Measurements from ENCODE around the gene SLC35F3. TPM values are rescaled to one million over a fixed set of nuclear protein-coding genes. Genes with fewer than 3 reads are reported as not detected.

Gene SLC35F3
- total RNA-seq, 2 experiments from 2014 or later: 7.5 to 8.1 TPM

DNA sequence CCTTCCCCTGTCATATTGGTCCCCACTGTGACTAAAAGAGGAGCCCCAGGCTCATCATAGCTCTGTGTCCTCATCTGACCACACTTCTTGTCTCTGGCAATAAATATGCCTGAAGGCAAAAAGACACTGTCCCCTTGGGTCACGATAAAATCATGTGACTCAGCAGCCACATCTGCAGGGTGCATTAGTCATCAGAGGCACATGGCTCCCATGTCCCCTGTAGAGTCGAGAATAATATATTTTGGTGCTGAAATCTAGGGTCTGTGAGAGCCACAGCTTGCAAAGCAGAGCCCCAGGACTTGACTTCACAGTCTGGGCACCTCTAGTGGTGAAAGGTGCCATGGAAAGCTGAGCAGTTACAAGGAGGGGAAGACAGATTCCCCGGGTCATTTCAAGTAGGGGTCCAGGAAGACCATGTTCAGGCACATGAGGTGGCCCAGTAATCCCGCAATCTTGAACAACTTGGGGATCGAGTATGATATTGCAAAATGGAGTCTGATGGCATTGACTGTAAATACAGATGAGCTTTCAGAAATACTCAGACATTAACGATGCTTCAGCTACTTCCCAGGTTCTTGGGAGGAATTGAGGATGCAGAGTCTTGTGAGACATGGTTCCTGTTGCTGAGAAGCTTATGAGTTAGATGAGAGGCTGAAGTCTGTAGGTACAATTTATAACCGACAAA is 68.6 kb downstream of the SLC35F3 start:
- peaks cover 3% of the 10 kb centered on the region for H3K27me3 Mint-ChIP-seq
- no peaks in the 10 kb centered on the region for H3K36me3 Mint-ChIP-seq
- no peak for DNase-seq
- H3K4me3 Mint-ChIP-seq: no peak overlapping the region
- H3K4me1 Mint-ChIP-seq: no peaks in the 10 kb centered on the region
- H3K27ac Mint-ChIP-seq: no peak overlapping the region
- no peaks in the 10 kb centered on the region for H3K9me3 Mint-ChIP-seq

DNA sequence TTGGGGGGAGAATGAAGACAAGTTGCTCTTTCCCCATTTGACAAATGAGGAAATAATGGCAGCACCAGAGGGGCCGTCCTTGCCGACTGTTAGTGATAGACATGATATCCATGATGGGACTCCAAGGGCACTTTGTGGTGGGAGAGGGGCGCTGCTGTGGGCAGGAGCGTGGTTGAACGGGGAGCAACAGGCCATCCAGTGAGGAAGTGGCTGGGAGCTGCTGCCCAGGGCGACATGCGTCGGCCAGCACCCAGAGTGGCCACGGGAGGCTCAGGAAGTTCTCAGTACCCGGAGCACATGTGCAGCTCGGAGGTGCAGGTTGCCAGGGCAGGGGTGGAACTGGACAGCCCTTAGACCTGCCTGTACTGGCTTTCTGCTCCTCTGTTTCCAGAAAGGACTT is 71.0 kb downstream of the SLC35F3 start:
- no peak for DNase-seq
- no peaks in the 10 kb centered on the region for H3K9me3 Mint-ChIP-seq
- H3K27ac Mint-ChIP-seq: no peak overlapping the region
- H3K36me3 Mint-ChIP-seq: no peaks in the 10 kb centered on the region
- H3K4me3 Mint-ChIP-seq: no peak overlapping the region
- H3K27me3 Mint-ChIP-seq: no peaks in the 10 kb centered on the region
- H3K4me1 Mint-ChIP-seq: no peaks in the 10 kb centered on the region

- Mint-ChIP-seq H3K4me1 (no peaks in the 10 kb centered on the region), H3K27me3 (no peaks in the 10 kb centered on the region), H3K4me3 (no peak overlapping the region), H3K36me3 (no peaks in the 10 kb centered on the region), H3K27ac (no peak overlapping the region), H3K9me3 (no peaks in the 10 kb centered on the region)
- DNase-seq: no peak
These were observed 76.7 kb downstream of the SLC35F3 start for GRCh38 chr1:233981042-233981675.

DNA sequence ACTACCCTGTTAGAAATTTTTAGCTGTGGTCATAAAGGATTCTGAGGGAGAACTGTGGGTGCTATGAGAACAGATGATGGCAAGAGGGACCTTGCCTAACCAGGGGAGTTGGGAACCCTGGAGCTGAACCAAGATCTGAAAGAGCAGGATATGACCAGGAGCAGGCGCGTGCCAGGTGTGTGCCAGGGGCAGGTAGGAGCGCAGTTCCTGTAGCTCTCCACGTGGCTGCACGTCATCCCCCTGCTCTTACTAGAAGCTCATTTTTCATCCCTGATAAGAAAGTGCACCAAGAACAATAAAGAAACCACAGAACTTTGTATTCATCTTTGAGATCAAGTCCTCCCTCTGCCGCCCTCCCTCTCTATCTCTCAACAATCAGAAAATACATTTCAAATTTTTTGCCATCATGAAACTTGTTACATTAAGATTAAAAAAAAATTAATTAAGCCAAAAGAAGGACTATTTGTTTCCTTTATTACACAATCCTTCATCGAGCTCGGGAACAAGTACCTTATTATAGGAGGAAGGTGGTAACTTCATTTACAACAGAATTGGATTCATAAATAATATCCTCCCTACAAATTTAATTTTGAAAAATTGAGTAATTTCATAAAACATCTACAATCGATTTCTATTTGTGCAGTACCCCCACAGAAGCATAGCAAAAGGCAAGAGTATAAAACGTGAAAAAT is 78.5 kb downstream of the SLC35F3 start:
- Mint-ChIP-seq H3K9me3 (no peaks in the 10 kb centered on the region), H3K36me3 (no peaks in the 10 kb centered on the region), H3K4me1 (no peaks in the 10 kb centered on the region), H3K27ac (no peak overlapping the region), H3K4me3 (no peak overlapping the region), H3K27me3 (peaks cover 10% of the 10 kb centered on the region)
- no peak for DNase-seq

GRCh38 chr1:233983811-233984210 is 79.3 kb downstream of the SLC35F3 start:
- H3K27ac Mint-ChIP-seq: no peak overlapping the region
- no peak overlapping the region for H3K4me3 Mint-ChIP-seq
- H3K9me3 Mint-ChIP-seq: no peaks in the 10 kb centered on the region
- DNase-seq: no peak
- peaks cover 10% of the 10 kb centered on the region for H3K27me3 Mint-ChIP-seq
- no peaks in the 10 kb centered on the region for H3K36me3 Mint-ChIP-seq
- H3K4me1 Mint-ChIP-seq: no peaks in the 10 kb centered on the region

- H3K36me3 Mint-ChIP-seq: no peaks in the 10 kb centered on the region
- H3K4me1 Mint-ChIP-seq: no peaks in the 10 kb centered on the region
- H3K27ac Mint-ChIP-seq: no peak overlapping the region
These were observed 84.7 kb downstream of the SLC35F3 start for GRCh38 chr1:233988963-233989696.

DNA sequence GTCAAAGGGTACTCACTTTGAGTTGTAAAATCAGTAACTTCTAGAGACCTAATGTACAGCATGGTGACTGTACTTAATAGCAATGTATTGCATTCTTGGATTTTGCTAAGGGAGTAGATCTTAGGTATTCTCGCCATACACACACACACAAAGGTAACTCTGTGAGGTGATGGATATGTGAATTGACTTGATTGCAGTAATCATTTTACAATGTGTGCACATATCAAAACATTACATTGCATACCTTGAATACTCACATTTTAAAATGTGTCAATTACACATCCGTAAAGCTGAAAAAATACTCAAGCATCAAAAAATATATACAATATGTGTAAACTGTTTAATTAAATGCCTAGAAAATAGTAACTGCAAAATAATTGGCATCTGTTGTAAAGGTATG is 86.0 kb downstream of the SLC35F3 start:
- Mint-ChIP-seq H3K9me3 (no peaks in the 10 kb centered on the region), H3K4me1 (no peaks in the 10 kb centered on the region), H3K36me3 (no peaks in the 10 kb centered on the region), H3K27ac (no peak overlapping the region), H3K4me3 (no peak overlapping the region), H3K27me3 (peaks cover 14% of the 10 kb centered on the region)
- no peak for DNase-seq

More at GRCh38 chr1:233988963-233989696, 84.7 kb downstream of the SLC35F3 start:
- Mint-ChIP-seq H3K27me3 (peaks cover 14% of the 10 kb centered on the region), H3K9me3 (no peaks in the 10 kb centered on the region), H3K4me3 (no peak overlapping the region)
- DNase-seq: no peak

DNA sequence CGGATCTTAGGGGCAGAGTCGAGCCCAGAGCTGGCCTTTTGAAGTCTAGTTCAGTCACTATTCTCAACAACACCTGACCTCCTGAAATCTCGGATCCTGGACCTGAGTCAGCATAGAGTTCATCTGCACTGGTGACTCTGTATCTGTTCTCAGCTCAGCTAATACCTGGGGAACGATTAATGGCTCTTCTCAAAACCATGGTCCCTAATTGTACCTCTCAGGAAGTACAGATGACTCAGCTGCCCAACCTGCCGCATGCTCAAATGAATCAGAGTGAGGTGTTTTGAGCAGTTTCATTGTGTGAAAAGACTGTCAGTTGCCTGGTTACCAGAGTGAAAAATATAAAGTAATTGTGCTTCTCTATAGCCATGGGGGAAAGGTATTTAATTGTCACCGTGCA is 89.2 kb downstream of the SLC35F3 start:
- Mint-ChIP-seq H3K27me3 (peaks cover 4% of the 10 kb centered on the region), H3K4me1 (no peaks in the 10 kb centered on the region), H3K4me3 (no peak overlapping the region), H3K9me3 (no peaks in the 10 kb centered on the region), H3K36me3 (no peaks in the 10 kb centered on the region), H3K27ac (no peak overlapping the region)
- peak; percentile 2 for DNase-seq

DNA sequence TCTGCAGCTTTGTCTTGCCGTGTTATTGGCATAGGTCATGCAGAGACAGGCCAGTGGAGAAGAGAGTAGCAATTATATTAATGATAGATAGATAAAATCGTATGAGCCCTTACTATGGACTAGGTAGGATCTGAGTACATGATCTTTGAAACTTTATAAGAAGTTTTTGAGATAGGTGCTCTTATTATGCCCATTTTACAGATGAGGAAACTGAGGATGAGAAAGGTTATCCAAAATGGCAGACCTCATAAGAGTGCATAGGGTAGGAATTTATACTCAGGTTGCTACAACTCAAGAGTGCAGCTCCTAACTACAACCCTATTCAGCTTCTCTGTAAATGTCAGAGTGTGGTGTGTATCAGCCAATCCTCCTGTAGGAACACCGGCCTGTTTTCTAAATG is 89.6 kb downstream of the SLC35F3 start:
- H3K4me3 Mint-ChIP-seq: no peak overlapping the region
- no peak for DNase-seq
- H3K27me3 Mint-ChIP-seq: peaks cover 5% of the 10 kb centered on the region
- H3K9me3 Mint-ChIP-seq: no peaks in the 10 kb centered on the region
- no peak overlapping the region for H3K27ac Mint-ChIP-seq
- no peaks in the 10 kb centered on the region for H3K4me1 Mint-ChIP-seq
- H3K36me3 Mint-ChIP-seq: no peaks in the 10 kb centered on the region

GRCh38 chr1:233998456-233998855 is 94.0 kb downstream of the SLC35F3 start:
- Mint-ChIP-seq H3K27ac (no peak overlapping the region), H3K9me3 (no peaks in the 10 kb centered on the region), H3K4me1 (no peaks in the 10 kb centered on the region), H3K4me3 (no peak overlapping the region), H3K36me3 (no peaks in the 10 kb centered on the region), H3K27me3 (peaks cover 6% of the 10 kb centered on the region)
- no peak for DNase-seq

GRCh38 chr1:233998891-233999290 is 94.4 kb downstream of the SLC35F3 start:
- DNase-seq: no peak
- Mint-ChIP-seq H3K36me3 (no peaks in the 10 kb centered on the region), H3K4me1 (no peaks in the 10 kb centered on the region), H3K27me3 (peaks cover 6% of the 10 kb centered on the region), H3K4me3 (no peak overlapping the region), H3K9me3 (no peaks in the 10 kb centered on the region), H3K27ac (no peak overlapping the region)

DNA sequence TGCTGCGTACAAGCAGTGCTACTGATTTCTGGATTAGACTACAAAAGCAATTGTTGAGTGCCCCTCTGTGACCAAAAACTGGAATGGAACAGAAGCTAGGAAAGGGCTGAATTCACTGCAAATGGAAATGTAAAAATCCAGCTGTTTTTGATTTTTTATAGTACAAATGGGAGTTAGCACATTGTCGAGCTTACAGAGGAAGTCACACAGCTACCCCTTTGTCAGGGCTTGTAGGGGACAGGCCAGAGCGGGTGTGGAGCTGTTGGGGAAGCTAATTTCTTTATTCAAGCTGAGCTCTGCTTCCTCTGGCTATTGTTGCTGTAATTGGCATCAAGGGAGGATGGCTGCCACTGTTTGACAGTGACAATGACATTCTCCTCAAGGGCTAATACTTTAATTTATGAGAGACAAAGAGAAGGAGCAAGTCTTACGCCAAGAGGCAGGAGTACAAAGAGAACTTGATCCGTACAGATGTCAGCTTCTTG is 96.1 kb downstream of the SLC35F3 start:
- H3K9me3 Mint-ChIP-seq: no peaks in the 10 kb centered on the region
- H3K27me3 Mint-ChIP-seq: peaks cover 11% of the 10 kb centered on the region
- H3K4me3 Mint-ChIP-seq: no peak overlapping the region
- H3K27ac Mint-ChIP-seq: no peak overlapping the region
- H3K4me1 Mint-ChIP-seq: no peaks in the 10 kb centered on the region
- DNase-seq: no peak
- H3K36me3 Mint-ChIP-seq: no peaks in the 10 kb centered on the region

GRCh38 chr1:234001817-234002216 is 97.3 kb downstream of the SLC35F3 start:
- Mint-ChIP-seq H3K4me3 (no peak overlapping the region), H3K4me1 (no peaks in the 10 kb centered on the region), H3K36me3 (no peaks in the 10 kb centered on the region), H3K27me3 (peaks cover 22% of the 10 kb centered on the region), H3K27ac (no peak overlapping the region), H3K9me3 (no peaks in the 10 kb centered on the region)
- no peak for DNase-seq

- no peak overlapping the region for H3K4me3 Mint-ChIP-seq
- no peak for DNase-seq
- H3K27ac Mint-ChIP-seq: no peak overlapping the region
- H3K4me1 Mint-ChIP-seq: no peaks in the 10 kb centered on the region
- no peaks in the 10 kb centered on the region for H3K9me3 Mint-ChIP-seq
- H3K36me3 Mint-ChIP-seq: no peaks in the 10 kb centered on the region
- peaks cover 25% of the 10 kb centered on the region for H3K27me3 Mint-ChIP-seq
These were observed 100.1 kb downstream of the SLC35F3 start for GRCh38 chr1:234004591-234004990.

DNA sequence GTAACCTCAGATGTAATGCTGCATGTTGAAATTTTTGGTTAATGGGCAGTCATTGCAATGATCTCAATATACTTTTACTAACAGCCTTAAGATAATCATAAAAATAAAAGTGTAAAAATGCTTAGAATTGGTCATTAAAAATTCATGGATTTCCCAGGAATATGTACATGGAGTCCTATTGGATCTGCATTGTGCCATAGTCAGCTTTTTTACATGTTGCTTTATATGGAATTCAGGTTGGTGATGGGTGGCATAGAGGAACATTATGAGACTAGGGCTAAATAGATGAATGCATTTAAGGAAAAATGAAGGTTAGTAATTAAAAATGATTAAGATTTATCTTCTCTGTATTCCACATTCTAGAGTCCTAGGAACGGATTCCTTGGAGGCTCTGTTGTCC is 103.2 kb downstream of the SLC35F3 start:
- Mint-ChIP-seq H3K9me3 (peaks cover 2% of the 10 kb centered on the region), H3K36me3 (no peaks in the 10 kb centered on the region), H3K27ac (no peak overlapping the region), H3K4me1 (no peaks in the 10 kb centered on the region), H3K27me3 (peaks cover 39% of the 10 kb centered on the region), H3K4me3 (no peak overlapping the region)
- no peak for DNase-seq

All from activated naive CD8-positive, alpha-beta T cell treated with anti-CD3 and anti-CD28 coated beads for 36 hours (primary cell).